Transverse colon (tissue), 4 donors: Measurements from ENCODE around the gene ZNF74.

Experiments used
- POLR2A ChIP-seq: fragments of 450-650 bp; IDR thresholded peaks from one replicate; pipeline ENCODE4 v1.6.1; 2016; ENCODE audit warnings: antibody characterized with exemption, mild to moderate bottlenecking, moderate library complexity
- POLR2AphosphoS5 ChIP-seq, 3 donors: sonication (generic); formaldehyde crosslinking; IDR thresholded peaks; one replicate each; pipeline ENCODE4 v1.6.1; 2016; ENCODE audit warnings: antibody characterized with exemption in 3 of 3
- TF ChIP-seq, protein P1 (sequence below), 5 experiments: fragments of 200-600 bp in 3 of 5; fragments of 450-650 bp in 2 of 5; sonication (generic) in 3 of 5; IDR thresholded peaks; 1 replicate in 2 of 5; 2 replicates in 3 of 5; pipeline ENCODE4 v1.5.1; 2016 to 2017; ENCODE audit warnings: antibody characterized with exemption in 5 of 5, inconsistent platforms in 3 of 5, mild to moderate bottlenecking in 2 of 5, moderate library complexity in 1 of 5

GRCh38 chr22:20408891-20409290 is 14.9 kb downstream of the ZNF74 start:
- TF ChIP-seq, protein P1, sequence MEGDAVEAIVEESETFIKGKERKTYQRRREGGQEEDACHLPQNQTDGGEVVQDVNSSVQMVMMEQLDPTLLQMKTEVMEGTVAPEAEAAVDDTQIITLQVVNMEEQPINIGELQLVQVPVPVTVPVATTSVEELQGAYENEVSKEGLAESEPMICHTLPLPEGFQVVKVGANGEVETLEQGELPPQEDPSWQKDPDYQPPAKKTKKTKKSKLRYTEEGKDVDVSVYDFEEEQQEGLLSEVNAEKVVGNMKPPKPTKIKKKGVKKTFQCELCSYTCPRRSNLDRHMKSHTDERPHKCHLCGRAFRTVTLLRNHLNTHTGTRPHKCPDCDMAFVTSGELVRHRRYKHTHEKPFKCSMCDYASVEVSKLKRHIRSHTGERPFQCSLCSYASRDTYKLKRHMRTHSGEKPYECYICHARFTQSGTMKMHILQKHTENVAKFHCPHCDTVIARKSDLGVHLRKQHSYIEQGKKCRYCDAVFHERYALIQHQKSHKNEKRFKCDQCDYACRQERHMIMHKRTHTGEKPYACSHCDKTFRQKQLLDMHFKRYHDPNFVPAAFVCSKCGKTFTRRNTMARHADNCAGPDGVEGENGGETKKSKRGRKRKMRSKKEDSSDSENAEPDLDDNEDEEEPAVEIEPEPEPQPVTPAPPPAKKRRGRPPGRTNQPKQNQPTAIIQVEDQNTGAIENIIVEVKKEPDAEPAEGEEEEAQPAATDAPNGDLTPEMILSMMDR (IDR thresholded peaks at IDR 0.05), result no peak
- TF ChIP-seq POLR2AphosphoS5 (IDR thresholded peaks at IDR 0.05) (no peak), POLR2A (no peak)
